GM18861 (cell line): Measurements from ENCODE around the gene SLC1A1.

Experiments
- ATAC-seq: cut with Tn5 transposase; IDR thresholded peaks from one replicate; pipeline ENCODE4 v1.9.1; 2021; ENCODE audit not compliant: unreplicated experiment

Gene SLC1A1

DNA sequence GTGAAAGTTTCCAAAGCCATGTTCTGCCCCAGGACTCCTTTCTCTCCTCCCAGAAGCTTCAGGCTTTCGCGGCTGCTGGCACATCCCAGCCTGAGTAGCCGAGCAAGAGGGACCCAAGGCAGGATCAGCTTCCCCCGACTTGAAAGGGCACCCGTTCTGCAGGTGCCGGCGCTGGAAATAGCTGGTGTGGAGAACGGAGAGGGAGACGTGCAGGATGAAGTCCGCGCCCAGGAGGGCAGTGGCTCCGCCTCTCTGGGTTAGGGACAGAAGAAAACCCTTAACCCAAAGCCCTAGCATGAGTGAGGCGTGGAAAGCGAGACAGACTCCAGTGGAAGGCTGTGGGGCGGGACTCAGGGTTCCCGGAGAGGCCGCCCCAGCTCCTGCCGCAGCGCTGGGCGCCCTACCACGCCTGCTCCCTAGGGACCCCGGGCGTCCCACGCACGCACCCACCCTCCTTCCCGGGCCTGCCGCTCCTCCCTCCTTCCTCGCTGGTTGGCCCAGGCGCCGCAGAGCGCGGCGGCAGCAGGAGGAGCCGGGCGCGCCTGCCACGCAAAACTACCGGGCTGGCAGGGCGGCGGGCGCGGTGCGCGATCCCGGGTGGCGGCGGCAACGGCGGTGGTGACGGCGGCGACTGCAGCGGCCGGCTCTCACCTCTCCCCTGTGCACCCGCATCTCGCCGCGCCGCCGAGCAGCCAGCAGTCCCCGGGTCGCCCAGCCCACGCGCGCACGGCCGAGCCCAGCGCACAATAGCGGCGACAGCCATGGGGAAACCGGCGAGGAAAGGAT lies at the start of gene SLC1A1:
TSS of gene SLC1A1 (plus strand) at position 550 of the 786 bp plus-strand sequence. CDS start at position 762, 212 bp downstream.
- peak; percentile 66 for ATAC-seq

DNA sequence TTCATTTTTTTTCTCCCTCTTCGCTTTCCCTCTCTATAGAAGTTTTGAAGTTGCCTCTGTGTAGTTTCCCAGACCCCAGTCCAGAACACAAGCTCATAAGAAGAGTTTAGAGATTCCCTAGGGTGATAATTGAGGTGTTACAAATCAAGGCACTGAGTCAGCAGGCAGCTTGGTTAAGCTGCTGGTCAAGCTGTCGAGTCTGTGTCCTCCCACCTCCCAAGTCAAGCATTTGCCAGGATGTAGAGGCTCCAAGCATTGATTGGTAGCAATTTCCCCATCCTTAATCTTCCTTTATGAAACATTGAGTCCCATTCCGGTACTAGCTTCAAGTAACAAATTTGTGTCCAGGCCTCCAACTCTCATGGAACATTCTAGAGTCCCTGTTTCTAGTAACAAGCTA lies 47.5 kb upstream of the SLC1A1 start:
- ATAC-seq, result no peak

DNA sequence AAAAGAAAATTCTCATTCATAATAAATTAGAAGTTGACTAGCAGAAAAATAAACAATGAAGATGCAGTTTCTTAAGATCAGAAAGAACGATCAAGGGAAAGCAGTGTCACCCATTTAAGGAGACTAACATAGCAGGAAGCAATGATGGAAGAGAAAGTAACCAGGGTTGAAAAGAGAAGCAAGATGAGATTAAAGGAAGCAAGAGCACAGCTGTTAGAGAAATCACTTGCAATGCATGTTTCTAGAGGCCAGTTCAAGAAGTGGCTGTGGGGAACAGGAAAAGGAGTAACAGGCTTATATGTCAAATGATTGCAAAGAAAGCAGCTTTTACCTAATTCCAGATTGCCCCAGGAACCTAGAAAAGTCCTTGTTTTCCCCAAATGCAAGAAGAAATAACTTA lies 46.8 kb upstream of the SLC1A1 start:
- ATAC-seq, result no peak

DNA sequence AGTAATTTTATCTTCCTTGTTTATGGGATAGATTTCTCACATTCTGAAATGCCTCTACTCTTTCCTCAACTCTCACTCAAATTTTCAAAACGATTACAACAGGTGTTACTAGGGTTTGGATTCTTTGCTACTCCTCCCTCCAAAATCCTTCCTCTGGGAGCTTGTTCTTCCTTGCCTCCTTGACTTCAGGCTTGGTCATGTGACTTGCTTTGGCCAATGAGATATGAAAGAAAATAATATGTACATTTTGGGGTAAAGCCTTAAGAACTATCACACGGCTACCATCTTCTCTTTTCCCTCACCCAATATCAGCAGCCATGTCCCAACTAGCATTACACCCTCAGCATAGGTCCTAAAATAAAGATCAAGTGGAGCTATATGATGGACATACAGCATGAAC lies 28.8 kb upstream of the SLC1A1 start:
- no peak for ATAC-seq

DNA sequence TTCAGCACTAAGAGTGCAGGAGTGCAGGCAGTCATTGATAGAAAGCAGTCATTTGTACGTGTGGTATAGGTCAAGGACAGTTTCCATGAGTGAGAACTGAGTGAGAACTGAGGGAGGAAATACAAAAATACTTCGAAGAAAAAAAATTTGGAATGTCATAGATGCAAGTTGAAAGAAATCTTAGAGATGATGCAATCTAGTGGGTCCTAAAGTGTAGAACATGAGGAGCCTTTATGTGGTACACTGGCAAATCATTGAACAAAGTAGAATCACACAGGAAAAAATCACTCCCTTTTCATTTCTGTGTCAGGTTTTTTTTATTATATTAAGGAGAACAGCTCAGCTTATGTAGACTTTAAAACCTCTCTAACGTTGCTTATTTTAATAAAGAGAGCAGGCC lies 26.4 kb upstream of the SLC1A1 start:
- ATAC-seq, result no peak

DNA sequence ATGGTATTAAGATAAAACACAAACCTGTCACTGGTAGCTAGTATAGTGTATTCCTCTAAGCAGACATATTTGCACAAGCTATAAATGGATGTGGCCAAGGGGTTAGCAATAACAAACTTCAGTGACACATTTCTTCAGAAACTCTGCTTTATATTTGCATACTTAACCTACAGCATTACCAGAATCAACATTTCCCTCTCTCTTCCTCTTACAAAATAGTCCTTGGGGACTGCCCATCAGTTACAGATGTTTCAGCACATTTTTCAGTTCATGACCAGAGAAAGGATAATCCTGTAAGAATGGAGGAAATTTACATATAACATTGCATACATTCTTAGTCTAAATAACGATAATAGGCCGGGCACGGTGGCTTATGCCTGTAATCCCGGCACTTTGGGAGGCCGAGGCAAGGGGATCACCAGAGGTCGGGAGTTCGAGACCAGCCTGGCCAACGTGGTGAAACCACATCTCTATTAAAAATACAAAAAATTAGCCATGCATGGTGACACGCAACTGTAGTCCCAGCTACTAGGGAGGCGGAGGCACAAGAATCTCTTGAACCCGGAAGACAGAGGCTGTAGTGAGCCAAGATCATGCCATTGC lies 25.3 kb upstream of the SLC1A1 start:
- ATAC-seq, result peak; percentile 95

DNA sequence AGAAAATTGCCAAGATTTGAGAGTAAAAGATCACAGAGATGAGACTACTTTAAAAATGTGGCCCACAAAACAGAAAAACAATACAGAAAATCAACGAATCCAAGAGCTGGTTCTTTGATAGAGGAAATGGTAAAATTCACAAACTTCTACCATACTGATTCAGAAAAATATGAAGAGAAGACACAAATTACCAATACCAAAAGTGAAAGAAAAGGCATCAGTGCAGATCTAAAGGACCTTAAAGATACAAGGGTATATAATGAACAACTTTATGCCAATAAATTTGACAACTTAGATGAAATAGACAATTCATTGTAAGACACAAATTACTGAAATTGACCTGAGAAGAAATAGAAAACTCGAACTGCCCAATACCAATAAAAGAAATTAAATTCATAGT lies 24.4 kb upstream of the SLC1A1 start:
- ATAC-seq, result no peak

DNA sequence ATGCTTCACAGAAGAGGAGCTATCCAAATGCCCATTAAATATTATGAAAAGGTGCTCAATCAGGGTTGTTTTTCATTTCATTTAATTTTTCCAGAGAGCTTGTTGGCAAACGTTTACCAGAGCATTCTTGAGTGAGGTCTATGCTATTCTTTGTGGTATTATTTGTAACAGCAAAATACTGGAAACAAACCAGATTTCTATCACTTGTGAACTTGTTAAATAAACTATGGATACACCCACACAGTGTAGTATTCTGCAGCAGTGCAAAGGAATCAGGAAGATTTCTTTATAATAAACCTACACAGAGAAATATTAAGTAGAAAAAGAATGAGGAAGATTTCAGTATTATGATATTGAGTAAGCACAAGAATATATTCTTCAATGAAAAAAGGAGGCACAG lies 15.0 kb upstream of the SLC1A1 start:
- ATAC-seq, result no peak

DNA sequence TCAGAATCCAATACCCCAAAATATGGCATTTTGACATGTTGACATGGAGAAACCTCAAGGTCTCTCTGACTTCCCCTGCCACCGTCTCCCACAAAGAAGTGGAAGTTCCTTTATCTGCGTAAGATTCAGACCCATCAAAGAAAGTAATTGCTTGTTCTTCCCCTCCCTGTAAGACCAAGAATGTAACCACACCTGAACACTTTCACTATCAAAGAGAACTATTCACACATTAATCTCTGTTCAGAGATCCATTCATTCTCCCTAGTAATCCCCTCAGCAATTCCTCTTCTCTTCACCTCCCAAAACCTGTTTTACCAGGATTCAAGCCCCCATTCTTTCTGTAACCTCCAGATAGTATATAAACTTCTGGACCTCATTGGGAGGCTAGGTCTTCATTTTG lies 4.1 kb upstream of the SLC1A1 start:
- no peak for ATAC-seq

DNA sequence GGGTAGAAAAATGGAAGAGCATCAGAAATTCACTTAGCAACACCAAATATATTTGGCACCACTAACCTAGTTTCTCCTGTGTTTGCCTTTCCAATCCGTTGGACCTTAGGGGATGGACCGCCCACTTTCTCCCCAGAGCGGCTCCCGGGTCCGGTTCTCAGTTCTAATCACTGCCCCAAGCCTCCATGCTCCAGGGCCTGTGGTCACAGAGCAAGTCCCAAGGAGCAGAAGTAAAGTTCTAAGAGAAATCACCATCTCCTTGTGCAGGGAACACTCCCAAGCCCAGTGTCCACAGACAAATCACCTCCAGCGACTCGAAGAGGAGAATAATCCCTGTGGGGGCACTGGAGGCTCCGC lies 728 bp upstream of the SLC1A1 start:
- ATAC-seq, result no peak

DNA sequence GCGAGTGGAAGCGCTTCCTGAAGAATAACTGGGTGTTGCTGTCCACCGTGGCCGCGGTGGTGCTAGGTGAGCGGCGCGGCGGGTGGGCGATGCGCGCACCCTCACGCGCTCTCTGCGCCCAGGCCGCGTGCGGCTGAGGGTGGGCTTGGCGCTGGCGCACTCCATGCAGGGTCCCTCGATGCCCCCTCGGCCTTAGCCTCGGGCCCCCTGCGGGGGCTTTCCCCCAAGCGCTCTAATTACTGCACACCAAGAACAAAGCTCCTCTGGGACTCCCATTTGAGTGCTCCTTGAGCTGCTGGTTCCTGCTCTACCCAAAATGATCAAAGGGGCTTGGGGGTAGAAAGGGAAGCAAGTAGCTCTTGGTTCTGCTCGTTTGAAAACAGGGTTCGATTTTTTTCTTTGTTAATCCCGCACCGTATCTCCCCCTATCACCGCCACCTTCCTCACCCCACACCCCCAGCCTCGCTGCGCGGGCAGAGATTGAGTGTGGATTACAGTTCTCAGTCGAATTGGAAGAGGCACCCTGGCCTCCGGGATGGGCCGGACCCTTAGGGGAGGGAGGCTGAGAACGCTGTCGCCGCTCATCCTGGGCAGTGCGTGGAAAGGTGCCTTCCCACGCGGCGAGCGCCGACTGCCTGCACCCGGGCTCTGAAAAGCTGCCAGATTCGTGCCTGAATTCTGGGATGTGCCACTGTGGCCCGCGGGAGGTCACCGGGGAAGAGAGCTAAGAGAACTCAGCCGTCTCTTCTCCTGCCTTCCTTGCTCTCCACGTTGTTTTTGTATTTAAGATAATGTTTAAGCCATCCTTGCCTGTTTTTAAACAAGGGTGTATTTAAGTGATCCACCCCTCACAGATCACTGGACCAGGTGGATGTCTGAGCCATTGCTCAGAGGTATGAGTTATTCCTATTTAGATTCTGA lies 697 bp downstream of the SLC1A1 start:
- peak; percentile 6 for ATAC-seq

DNA sequence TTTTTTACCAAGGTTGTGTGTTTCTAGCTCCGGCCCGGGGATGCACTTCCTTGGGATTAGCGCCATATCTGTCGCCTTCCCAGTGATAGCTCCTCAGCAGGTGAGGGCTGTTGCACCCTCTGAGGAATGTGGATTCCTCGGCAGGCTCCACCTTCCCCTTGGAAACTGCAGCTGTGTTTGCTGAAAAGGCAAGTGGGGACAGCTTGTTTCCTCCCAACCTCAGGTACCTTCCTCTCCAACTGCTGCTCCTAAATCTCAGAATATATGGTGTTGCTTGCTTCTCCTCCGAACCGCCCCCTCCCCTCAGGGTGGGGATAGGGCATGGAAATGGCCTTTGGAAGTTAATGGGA lies 1.3 kb downstream of the SLC1A1 start:
- ATAC-seq, result no peak

DNA sequence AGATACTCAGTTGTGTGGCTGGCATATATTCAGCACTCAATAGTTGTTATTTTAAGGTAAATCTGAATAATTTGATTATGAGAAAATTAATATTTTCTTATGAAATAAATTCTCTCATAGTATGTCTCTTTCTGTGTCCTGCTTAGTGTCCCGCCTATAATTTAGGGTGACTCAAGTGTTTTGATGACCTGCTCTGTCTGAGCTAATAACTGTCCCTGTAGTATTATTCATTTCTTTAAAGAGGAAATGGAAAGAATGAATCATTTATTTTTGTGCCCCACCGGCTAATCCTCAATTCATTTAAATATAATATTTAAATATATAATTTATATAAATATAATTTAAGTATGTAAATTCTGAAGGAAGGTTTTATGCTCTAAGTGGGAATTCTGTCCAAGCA lies 4.1 kb downstream of the SLC1A1 start:
- ATAC-seq, result no peak

DNA sequence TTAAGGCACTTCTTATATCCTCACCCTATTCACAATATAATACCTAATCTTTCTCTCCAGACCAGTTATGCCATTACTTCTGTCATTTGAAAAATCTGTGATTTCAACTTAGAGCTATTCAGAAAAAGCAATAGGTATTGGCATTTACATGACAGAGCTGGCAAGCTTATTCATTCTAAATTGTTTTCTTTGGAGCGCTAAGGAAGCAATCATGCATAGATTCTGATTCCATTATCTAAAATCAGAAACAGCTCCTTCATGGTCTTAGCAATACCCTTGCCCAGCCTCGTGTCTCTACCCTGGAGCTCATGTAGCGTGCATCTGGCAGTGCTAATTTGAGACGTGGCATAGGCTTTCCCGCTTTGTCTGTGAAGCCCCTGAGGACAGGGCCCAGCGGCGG lies 4.5 kb downstream of the SLC1A1 start:
- ATAC-seq, result no peak

DNA sequence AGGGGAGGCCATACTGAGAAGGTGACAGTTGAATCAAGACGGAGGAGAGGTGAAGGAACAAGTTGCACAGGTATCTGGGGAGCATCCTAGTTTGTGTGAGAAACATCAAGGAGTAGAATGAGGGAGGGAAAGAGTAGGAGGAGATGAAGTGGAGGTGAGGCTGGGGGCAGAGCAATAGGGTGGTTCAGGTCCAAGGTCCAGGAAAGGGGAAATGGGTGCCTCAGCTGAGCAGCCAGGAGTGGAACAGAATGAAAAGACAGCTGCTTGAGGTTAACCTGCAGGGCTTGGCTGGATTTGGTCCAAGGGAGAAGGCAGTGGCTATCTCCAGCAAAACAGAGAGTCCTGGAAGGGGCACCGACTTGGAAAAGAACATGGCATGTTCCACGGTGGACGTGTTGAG lies 5.3 kb downstream of the SLC1A1 start:
- ATAC-seq, result no peak

DNA sequence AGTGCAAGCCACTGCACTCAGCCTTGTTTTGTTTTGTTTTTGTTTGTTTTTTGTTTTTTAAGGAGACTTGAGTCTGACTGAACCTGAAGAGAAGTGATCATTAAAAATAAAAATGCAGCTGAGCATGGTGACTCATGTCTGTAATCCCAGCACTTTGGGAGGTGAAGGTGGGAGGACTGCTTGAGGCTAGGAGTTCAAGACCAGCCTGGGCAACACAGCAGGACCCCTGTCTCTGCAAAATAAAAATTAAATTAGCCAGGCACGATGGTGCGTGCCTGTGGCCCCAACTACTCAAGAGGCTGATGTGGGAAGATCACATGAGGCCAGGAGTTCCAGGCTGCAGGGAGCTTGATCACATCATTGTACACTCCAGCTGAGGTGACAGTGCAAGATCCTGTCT lies 6.2 kb downstream of the SLC1A1 start:
- ATAC-seq, result no peak

DNA sequence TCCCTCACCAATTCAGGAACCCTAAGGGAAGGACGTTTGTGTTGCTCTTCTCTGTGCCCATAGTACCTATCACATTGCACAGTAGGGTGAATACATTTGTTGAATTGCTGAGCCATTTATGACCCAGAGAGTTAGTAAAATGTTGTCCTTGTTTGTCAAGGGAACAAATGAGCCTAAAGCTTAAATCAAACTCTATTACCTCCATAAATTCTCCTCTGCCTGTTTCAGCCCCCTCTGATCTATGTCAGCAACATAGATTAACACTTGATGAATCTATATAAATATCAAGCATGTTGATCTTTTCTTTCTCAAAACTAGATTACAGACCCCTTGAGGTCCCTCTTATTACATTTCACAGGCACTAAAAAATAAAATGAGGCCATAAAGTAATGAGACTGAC lies 7.1 kb downstream of the SLC1A1 start:
- ATAC-seq, result no peak

DNA sequence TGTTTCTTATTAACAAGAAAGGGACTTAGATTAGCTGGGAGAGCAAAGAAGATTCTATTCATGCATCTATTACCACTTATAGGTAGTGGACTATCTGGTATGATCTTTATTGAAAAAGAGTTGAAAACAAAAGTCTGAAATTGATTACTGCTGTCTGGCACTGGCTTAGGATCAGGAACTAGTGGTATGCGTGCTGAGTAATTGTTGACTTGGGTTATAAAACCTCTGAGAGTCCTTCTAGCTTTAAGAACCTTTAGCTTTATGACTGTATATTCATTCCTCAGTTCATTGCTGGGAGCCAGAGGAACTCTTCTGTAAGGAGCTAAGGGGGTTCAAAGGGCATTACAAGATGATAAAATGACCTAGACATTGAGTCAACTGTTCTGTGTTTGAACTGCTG lies 7.6 kb downstream of the SLC1A1 start:
- no peak for ATAC-seq

DNA sequence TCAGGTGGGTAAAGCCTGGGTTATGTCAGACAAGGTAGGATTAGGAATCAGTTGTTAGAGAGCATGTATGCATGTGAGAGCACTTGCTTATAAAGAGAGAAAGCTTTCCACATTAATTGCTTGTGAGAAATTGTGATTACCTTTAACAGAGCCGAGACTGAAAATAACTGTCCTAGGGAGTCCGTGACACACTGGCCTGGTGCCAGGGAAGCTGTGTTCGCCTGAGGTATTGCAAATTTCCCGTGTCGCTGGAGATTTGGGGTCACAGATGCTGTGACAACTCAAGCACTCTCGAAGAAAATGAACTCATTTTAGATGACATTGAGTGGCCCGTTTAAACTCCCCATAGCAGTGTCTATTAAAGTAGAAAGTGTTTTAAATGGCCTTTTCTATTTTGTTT lies 9.6 kb downstream of the SLC1A1 start:
- no peak for ATAC-seq

DNA sequence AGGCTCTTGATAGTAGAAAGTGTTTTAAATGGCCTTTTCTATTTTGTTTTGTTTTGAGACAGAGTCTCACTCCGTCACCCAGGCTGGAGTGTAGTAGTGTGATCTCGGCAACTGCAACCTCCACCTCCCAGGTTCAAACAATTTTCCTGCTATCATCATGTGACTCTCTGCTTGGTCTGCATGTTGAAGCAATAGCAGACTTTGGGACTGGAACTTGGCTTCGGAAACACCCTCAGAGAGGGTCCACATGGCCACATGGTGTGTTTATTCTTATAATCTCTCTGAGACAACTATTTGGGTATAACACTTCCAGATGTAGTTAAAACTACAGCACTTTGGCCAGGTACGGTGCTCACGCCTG lies 10.9 kb downstream of the SLC1A1 start:
- no peak for ATAC-seq

DNA sequence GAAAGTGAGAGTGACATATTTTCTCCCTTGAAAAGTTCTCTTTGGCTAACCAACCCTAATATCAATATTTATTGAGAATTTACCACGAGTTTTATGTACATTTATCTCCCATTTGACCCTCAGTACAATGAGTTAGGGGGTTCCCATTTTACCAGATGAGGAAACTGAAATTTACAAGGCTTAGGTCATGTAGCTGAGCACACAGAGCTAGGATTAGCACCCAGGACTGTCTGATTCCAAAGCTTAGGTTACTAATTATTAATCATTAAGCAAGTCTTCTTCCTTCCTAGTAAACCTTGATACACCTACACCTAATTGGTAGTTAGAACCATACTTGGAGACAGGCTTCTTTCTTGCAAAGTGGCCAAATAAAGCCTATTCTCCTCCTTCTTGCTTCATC lies 12.2 kb downstream of the SLC1A1 start:
- ATAC-seq, result no peak

DNA sequence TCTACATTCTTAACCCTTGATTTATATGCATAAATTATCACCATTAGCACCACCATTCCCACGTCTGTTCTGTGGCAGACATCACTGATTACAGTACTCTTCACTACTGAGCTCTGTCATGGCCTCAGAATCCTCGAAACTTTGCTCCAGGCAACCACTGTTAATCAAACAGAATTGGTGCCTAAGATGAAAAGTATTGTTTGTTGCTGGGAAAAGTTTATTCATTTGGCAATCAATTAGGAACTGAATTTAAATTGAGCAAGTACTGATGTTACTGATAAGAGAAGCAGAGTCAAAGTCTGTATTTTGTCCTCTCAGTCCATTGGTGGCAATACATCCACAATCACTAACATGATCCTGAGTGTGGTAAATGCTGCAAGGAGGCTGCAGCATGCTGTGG lies 12.8 kb downstream of the SLC1A1 start:
- no peak for ATAC-seq
